Gastrocnemius medialis (tissue), 4 donors: Measurements from ENCODE around the gene MSRB3.

ENCODE experiments used
- POLR2A ChIP-seq, 2 donors: fragments of 450-650 bp; IDR thresholded peaks; one replicate each; pipeline ENCODE4 v1.6.1; 2017; ENCODE audit warnings: antibody characterized with exemption in 2 of 2, mild to moderate bottlenecking in 2 of 2, moderate library complexity in 2 of 2
- TF ChIP-seq, protein P1 (sequence below), 5 experiments: fragments of 450-650 bp in 3 of 5; fragments of 200-600 bp in 2 of 5; sonication (generic) in 2 of 5; IDR thresholded peaks in 4 of 5; conservative IDR thresholded peaks in 1 of 5; 1 replicate in 4 of 5; 2 replicates in 1 of 5; pipeline ENCODE4 v1.5.1; 2016 to 2019; ENCODE audit warnings: antibody characterized with exemption in 5 of 5, mild to moderate bottlenecking in 3 of 5, moderate library complexity in 3 of 5

DNA sequence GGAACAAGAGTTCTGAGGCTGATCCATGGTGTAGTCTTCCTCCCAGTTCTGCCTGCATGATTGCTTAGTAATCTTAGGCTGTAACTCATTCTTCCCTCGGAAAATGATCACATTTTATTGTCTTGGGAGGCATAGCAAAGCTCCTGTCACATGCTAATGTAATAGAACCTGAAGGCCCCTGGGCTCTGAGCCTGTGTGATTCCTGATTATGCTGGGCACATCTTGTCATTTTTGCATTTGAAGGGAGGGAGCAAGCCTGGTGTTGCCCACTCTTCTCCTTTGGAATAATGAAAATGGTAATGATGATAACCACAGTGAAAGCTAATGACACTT, 215.4 kb downstream of the MSRB3 start:
- no peak for TF ChIP-seq POLR2A (IDR thresholded peaks at IDR 0.05)
- TF ChIP-seq, protein P1, sequence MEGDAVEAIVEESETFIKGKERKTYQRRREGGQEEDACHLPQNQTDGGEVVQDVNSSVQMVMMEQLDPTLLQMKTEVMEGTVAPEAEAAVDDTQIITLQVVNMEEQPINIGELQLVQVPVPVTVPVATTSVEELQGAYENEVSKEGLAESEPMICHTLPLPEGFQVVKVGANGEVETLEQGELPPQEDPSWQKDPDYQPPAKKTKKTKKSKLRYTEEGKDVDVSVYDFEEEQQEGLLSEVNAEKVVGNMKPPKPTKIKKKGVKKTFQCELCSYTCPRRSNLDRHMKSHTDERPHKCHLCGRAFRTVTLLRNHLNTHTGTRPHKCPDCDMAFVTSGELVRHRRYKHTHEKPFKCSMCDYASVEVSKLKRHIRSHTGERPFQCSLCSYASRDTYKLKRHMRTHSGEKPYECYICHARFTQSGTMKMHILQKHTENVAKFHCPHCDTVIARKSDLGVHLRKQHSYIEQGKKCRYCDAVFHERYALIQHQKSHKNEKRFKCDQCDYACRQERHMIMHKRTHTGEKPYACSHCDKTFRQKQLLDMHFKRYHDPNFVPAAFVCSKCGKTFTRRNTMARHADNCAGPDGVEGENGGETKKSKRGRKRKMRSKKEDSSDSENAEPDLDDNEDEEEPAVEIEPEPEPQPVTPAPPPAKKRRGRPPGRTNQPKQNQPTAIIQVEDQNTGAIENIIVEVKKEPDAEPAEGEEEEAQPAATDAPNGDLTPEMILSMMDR (IDR thresholded peaks at IDR 0.05 in 4 of 5, conservative IDR thresholded peaks at IDR 0.05 in 1 of 5): no peak
